Measurements from ENCODE around the gene LIG1.
A peak's percentile ranks its signal among the peaks of the same experiment; 100 is the strongest.

The LIG1 gene

GRCh38 chr19:48182434-48182833, 12.3 kb upstream of the LIG1 start:
- no peak for DNase-seq

GRCh38 chr19:48181505-48181904, 11.4 kb upstream of the LIG1 start:
- no peak for DNase-seq

GRCh38 chr19:48176226-48176625, 6.1 kb upstream of the LIG1 start:
- no peak for DNase-seq

- no peak for DNase-seq
These were observed 5.4 kb upstream of the LIG1 start for GRCh38 chr19:48175578-48175977.

GRCh38 chr19:48174445-48175030, 4.4 kb upstream of the LIG1 start:
- DNase-seq: no peak

GRCh38 chr19:48171710-48172109, 1.6 kb upstream of the LIG1 start:
- DNase-seq: no peak

- DNase-seq: peak in 1 of 51 donors; percentile 44
These were observed 738 bp upstream of the LIG1 start for GRCh38 chr19:48170817-48171347.

- DNase-seq: peak in 29 of 51 donors; percentile 2 to 54 (median 38)
These were observed 586 bp downstream of the LIG1 start for GRCh38 chr19:48169578-48169938.

- DNase-seq: no peak
These were observed 1.5 kb downstream of the LIG1 start for GRCh38 chr19:48168689-48169088.

- DNase-seq: no peak
These were observed 11.8 kb downstream of the LIG1 start for GRCh38 chr19:48158210-48158790.

GRCh38 chr19:48154003-48154402, 16.1 kb downstream of the LIG1 start:
- DNase-seq: no peak

GRCh38 chr19:48152551-48152950, 17.6 kb downstream of the LIG1 start:
- peak in 43 of 51 donors; percentile 4 to 81 (median 34) for DNase-seq

GRCh38 chr19:48149430-48149829, 20.7 kb downstream of the LIG1 start:
- DNase-seq: no peak

GRCh38 chr19:48148576-48148975, 21.6 kb downstream of the LIG1 start:
- DNase-seq: no peak

- no peak for DNase-seq
These were observed 22.5 kb downstream of the LIG1 start for GRCh38 chr19:48147597-48148175.

- DNase-seq: no peak
These were observed 31.1 kb downstream of the LIG1 start for GRCh38 chr19:48139053-48139452.

- DNase-seq: no peak
These were observed 32.7 kb downstream of the LIG1 start for GRCh38 chr19:48137411-48137810.

- no peak for DNase-seq
These were observed 33.6 kb downstream of the LIG1 start for GRCh38 chr19:48136547-48136946.

GRCh38 chr19:48135411-48135810, 34.7 kb downstream of the LIG1 start:
- peak in 3 of 51 donors; percentile 15 to 26 (median 17) for DNase-seq

- DNase-seq: no peak
These were observed 37.0 kb downstream of the LIG1 start for GRCh38 chr19:48133094-48133493.

GRCh38 chr19:48127561-48127960, 42.6 kb downstream of the LIG1 start:
- no peak for DNase-seq

- peak in 11 of 51 donors; percentile 7 to 46 (median 18) for DNase-seq
These were observed 46.1 kb downstream of the LIG1 start for GRCh38 chr19:48123907-48124651.

Measured in hypothalamus (tissue), 51 donors.